HG03565 (cell line): ENCODE results near the gene PCDHB11.
"Not testable (repeated sequence)": the region's sequence is repeated elsewhere in the genome, so short reads cannot be mapped to it uniquely, and the experiment has no call there.

Experiments used
- ATAC-seq: cut with Tn5 transposase; IDR thresholded peaks from one replicate; pipeline ENCODE4 v1.9.1; 2021; ENCODE audit warnings: mild to moderate bottlenecking, moderate library complexity; ENCODE audit not compliant: unreplicated experiment

PCDHB11 gene

DNA sequence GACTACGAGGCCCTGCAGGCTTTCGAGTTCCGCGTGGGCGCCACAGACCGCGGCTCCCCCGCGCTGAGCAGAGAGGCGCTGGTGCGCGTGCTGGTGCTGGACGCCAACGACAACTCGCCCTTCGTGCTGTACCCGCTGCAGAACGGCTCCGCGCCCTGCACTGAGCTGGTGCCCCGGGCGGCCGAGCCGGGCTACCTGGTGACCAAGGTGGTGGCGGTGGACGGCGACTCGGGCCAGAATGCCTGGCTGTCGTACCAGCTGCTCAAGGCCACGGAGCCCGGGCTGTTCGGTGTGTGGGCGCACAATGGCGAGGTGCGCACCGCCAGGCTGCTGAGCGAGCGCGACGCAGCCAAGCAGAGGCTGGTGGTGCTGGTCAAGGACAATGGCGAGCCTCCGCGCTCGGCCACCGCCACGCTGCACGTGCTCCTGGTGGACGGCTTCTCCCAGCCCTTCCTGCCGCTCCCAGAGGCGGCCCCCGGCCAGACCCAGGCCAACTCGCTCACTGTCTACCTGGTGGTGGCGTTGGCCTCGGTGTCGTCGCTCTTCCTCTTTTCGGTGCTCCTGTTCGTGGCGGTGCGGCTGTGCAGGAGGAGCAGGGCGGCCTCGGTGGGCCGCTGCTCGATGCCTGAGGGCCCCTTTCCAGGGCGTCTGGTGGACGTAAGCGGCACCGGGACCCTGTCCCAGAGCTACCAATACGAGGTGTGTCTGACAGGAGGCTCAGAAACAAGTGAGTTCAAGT, 15.1 kb upstream of the PCDHB11 start:
- not testable (repeated sequence) for ATAC-seq

DNA sequence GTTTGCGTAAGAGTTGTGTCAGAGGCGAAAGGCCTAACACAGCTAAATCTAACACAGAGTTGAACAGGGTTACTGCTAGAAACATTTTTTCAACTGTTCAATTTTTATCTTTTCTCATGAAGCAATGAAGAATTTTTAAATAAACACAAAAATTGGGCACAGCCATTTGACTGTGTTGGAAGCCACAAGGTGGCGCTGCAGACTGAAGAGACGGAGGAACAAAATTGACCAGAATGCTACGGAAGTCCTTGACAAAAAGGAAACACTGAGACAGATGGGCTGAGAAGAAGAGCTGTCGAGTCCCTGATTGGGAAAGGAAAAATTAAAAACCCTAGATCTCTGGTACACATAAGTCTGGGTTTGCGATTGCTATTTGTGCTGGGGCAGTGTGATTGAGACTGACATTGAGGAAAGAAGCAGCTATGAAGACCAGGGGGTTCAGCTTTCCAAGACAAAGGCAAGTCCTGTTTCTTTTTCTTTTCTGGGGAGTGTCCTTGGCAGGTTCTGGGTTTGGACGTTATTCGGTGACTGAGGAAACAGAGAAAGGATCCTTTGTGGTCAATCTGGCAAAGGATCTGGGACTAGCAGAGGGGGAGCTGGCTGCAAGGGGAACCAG, 12.4 kb upstream of the PCDHB11 start, which contains the start of gene PCDHB9:
TSS of gene PCDHB9 (plus strand) at position 265 of the 616 bp plus-strand sequence. CDS start at position 423, 158 bp downstream.
- no peak for ATAC-seq

DNA sequence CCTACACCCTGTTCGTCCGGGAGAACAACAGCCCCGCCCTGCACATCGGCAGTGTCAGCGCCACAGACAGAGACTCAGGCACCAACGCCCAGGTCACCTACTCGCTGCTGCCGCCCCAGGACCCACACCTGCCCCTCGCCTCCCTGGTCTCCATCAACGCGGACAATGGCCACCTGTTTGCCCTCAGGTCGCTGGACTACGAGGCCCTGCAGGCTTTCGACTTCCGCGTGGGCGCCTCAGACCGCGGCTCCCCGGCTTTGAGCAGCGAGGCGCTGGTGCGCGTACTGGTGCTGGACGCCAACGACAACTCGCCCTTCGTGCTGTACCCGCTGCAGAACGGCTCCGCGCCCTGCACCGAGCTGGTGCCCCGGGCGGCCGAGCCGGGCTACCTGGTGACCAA, 10.7 kb upstream of the PCDHB11 start:
- not testable (repeated sequence) for ATAC-seq

DNA sequence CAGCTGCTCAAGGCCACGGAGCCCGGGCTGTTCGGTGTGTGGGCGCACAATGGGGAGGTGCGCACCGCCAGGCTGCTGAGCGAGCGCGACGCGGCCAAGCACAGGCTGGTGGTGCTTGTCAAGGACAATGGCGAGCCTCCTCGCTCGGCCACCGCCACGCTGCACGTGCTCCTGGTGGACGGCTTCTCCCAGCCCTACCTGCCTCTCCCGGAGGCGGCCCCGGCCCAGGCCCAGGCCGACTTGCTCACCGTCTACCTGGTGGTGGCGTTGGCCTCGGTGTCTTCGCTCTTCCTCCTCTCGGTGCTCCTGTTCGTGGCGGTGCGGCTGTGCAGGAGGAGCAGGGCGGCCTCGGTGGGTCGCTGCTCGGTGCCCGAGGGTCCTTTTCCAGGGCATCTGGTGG, 10.3 kb upstream of the PCDHB11 start:
- ATAC-seq: not testable (repeated sequence)

DNA sequence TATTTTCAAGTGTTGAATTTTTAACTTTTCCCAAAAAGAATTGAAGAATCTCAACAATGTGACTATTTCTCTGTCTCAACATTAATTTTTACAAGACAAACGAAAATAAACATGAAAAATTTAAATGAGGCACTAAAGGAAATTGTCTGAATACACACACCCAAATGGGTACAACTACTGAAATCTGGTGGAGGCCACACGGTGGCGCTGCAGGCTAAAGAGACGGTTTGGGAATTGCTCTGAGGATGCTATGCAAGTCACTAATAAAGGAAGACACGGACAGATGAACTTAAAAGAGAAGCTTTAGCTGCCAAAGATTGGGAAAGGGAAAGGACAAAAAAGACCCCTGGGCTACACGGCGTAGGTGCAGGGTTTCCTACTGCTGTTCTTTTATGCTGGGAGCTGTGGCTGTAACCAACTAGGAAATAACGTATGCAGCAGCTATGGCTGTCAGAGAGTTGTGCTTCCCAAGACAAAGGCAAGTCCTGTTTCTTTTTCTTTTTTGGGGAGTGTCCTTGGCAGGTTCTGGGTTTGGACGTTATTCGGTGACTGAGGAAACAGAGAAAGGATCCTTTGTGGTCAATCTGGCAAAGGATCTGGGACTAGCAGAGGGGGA, 7.2 kb upstream of the PCDHB11 start, which contains the start of gene PCDHB10:
TSS of gene PCDHB10 (plus strand) at position 244 of the 616 bp plus-strand sequence. CDS start at position 444, 200 bp downstream.
- no peak for ATAC-seq

DNA sequence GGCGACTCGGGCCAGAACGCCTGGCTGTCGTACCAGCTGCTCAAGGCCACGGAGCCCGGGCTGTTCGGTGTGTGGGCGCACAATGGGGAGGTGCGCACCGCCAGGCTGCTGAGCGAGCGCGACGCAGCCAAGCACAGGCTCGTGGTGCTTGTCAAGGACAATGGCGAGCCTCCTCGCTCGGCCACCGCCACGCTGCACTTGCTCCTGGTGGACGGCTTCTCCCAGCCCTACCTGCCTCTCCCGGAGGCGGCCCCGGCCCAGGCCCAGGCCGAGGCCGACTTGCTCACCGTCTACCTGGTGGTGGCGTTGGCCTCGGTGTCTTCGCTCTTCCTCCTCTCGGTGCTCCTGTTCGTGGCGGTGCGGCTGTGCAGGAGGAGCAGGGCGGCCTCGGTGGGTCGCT, 5.1 kb upstream of the PCDHB11 start:
- ATAC-seq: not testable (repeated sequence)

DNA sequence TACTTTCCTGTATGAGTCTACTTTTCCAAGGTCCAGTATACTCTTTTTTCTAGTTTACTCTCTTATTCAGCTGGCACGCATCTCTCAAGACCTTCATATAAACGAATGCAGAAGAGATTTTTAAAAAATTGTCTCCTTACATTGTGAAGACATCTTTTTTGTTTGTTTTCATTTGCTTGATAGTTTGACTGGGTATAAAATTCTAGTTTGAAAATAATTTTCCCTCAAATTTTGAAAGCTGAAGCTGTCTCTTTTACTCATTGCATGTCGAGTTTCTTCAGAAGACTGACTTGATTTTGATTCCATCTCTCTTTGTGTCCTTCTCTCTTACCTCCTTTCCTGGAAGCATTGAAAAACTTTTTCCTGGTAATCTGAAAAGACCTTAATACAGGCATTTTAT, 3.1 kb upstream of the PCDHB11 start:
- no peak for ATAC-seq

DNA sequence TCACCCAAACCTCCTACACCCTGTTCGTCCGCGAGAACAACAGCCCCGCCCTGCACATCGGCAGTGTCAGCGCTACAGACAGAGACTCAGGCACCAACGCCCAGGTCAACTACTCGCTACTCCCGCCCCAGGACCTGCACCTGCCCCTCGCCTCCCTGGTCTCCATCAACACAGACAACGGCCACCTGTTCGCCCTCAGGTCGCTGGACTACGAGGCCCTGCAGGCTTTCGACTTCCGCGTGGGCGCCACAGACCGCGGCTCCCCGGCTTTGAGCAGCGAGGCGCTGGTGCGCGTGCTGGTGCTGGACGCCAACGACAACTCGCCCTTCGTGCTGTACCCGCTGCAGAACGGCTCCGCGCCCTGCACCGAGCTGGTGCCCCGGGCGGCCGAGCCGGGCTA, 1.7 kb downstream of the PCDHB11 start:
- not testable (repeated sequence) for ATAC-seq

DNA sequence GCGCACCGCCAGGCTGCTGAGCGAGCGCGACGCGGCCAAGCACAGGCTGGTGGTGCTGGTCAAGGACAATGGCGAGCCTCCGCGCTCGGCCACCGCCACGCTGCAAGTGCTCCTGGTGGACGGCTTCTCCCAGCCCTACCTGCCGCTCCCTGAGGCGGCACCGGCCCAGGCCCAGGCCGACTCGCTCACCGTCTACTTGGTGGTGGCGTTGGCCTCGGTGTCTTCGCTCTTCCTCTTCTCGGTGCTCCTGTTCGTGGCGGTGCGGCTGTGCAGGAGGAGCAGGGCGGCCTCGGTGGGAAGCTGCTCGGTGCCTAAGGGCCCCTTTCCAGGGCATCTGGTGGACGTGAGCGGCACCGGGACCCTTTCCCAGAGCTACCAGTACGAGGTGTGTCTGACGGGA, 2.2 kb downstream of the PCDHB11 start:
- not testable (repeated sequence) for ATAC-seq

DNA sequence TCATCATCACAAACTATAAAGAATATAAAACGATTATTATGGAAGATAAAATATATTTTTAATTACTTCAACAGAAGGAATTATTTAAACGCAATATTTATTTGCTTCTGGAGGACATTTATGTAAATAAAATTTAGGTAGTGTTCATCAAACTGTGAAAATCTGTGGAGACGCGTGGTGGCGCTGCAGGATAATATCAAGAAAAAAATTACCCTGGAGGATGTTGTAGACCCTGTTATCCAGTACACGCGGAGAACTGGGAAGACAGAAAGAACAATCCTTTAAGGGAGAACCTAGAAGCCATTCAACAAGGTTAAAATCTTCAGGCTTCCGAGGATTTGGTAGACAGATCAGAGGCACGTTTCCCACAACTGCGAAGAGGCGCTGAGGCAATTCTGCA, 9.1 kb downstream of the PCDHB11 start, which contains the start of gene PCDHB12:
TSS of gene PCDHB12 (plus strand) at position 242 of the 400 bp plus-strand sequence. CDS start 189 bp downstream, outside the sequence.
- no peak for ATAC-seq

DNA sequence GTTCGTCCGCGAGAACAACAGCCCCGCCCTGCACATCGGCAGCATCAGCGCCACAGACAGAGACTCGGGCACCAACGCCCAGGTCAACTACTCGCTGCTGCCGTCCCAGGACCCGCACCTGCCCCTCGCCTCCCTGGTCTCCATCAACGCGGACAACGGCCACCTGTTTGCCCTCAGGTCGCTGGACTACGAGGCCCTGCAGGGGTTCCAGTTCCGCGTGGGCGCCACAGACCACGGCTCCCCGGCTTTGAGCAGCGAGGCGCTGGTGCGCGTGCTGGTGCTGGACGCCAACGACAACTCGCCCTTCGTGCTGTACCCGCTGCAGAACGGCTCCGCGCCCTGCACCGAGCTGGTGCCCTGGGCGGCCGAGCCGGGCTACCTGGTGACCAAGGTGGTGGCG, 10.9 kb downstream of the PCDHB11 start:
- ATAC-seq: not testable (repeated sequence)

DNA sequence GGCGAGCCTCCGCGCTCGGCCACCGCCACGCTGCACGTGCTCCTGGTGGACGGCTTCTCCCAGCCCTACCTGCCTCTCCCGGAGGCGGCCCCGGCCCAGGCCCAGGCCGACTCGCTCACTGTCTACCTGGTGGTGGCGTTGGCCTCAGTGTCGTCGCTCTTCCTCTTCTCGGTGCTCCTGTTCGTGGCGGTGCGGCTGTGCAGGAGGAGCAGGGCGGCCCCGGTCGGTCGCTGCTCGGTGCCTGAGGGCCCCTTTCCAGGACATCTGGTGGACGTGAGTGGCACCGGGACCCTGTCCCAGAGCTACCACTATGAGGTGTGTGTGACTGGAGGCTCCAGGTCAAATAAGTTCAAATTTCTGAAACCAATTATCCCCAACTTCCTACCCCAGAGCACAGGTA, 11.4 kb downstream of the PCDHB11 start:
- ATAC-seq: not testable (repeated sequence)

DNA sequence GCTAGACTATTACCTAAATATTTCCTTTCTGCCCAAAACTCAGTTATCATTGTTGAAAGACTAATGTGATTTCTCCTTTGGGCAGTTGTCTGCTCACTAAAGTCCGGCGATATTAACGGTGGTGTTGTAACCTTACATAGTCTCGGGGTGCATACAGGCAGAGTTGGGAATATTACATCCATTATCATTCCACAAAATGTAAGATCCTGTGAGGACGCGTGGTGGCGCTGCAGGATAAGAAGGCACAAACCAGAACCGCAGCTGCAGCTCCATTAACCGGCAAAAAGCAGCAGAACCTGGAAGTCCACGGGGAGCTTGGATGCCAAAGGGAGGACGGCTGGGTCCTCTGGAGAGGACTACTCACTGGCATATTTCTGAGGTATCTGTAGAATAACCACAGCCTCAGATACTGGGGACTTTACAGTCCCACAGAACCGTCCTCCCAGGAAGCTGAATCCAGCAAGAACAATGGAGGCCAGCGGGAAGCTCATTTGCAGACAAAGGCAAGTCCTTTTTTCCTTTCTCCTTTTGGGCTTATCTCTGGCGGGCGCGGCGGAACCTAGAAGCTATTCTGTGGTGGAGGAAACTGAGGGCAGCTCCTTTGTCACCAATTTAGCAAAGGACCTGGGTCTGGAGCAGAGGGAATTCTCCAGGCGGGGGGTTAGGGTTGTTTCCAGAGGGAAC, 14.4 kb downstream of the PCDHB11 start, which contains the start of gene PCDHB13:
TSS of gene PCDHB13 (plus strand) at position 264 of the 684 bp plus-strand sequence. CDS start at position 469, 205 bp downstream.
- ATAC-seq: not testable (repeated sequence)

DNA sequence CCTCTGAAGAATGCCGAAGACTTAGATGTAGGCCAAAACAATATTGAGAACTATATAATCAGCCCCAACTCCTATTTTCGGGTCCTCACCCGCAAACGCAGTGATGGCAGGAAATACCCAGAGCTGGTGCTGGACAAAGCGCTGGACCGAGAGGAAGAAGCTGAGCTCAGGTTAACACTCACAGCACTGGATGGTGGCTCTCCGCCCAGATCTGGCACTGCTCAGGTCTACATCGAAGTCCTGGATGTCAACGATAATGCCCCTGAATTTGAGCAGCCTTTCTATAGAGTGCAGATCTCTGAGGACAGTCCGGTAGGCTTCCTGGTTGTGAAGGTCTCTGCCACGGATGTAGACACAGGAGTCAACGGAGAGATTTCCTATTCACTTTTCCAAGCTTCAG, 15.2 kb downstream of the PCDHB11 start:
- ATAC-seq: not testable (repeated sequence)

DNA sequence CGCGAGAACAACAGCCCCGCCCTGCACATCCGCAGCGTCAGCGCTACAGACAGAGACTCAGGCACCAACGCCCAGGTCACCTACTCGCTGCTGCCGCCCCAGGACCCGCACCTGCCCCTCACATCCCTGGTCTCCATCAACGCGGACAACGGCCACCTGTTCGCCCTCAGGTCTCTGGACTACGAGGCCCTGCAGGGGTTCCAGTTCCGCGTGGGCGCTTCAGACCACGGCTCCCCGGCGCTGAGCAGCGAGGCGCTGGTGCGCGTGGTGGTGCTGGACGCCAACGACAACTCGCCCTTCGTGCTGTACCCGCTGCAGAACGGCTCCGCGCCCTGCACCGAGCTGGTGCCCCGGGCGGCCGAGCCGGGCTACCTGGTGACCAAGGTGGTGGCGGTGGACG, 16.1 kb downstream of the PCDHB11 start:
- not testable (repeated sequence) for ATAC-seq

DNA sequence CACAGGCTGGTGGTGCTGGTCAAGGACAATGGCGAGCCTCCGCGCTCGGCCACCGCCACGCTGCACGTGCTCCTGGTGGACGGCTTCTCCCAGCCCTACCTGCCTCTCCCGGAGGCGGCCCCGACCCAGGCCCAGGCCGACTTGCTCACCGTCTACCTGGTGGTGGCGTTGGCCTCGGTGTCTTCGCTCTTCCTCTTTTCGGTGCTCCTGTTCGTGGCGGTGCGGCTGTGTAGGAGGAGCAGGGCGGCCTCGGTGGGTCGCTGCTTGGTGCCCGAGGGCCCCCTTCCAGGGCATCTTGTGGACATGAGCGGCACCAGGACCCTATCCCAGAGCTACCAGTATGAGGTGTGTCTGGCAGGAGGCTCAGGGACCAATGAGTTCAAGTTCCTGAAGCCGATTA, 16.6 kb downstream of the PCDHB11 start:
- not testable (repeated sequence) for ATAC-seq

DNA sequence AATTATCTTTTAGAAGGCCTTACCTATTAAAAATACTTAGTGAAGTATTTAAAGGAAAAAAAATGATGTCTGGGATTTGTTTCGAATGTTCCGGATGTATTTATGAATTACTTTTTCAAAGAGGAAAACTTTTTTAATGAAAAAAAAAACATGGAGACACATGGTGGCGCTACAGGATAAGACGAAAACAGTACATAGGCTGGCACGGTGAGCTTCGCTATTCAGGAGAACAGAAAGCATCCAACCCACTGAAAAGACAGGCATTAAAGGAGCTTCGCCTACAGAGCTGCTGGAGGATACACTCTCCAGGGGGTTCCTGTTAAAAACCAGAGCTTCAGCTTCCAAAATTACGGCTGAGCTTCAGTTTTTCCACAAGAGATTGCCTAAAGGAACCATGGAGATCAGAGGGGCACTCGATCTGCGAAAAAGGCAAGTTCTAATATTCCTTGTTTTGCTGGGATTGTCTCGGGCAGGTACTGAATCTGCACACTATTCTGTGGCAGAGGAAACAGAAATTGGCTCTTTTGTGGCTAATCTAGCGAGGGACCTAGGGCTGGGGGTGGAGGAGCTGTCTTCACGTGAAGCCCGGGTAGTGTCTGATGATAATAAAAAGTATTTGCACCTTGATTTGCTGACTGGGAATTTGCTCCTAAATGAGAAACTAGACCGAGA, 23.8 kb downstream of the PCDHB11 start, which contains the start of gene PCDHB14:
TSS of gene PCDHB14 (plus strand) at position 232 of the 672 bp plus-strand sequence. CDS start at position 395, 163 bp downstream.
- no peak for ATAC-seq

DNA sequence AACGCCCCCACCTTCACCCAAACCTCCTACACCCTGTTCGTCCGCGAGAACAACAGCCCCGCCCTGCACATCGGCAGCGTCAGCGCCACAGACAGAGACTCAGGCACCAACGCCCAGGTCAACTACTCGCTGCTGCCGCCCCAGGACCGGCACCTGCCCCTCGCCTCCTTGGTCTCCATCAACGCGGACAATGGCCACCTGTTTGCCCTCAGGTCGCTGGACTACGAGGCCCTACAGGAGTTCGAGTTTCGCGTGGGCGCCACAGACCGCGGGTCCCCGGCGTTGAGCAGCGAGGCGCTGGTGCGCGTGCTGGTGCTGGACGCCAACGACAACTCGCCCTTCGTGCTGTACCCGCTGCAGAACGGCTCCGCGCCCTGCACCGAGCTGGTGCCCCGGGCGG, 25.4 kb downstream of the PCDHB11 start:
- ATAC-seq: not testable (repeated sequence)

DNA sequence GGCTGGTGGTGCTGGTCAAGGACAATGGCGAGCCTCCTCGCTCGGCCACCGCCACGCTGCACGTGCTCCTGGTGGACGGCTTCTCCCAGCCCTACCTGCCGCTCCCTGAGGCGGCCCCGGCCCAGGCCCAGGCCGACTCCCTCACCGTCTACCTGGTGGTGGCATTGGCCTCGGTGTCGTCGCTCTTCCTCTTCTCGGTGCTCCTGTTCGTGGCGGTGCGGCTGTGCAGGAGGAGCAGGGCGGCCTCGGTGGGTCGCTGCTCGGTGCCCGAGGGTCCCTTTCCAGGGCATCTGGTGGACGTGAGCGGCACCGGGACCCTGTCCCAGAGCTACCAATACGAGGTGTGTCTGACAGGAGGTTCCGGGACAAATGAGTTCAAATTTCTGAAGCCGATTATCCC, 26.0 kb downstream of the PCDHB11 start:
- not testable (repeated sequence) for ATAC-seq

DNA sequence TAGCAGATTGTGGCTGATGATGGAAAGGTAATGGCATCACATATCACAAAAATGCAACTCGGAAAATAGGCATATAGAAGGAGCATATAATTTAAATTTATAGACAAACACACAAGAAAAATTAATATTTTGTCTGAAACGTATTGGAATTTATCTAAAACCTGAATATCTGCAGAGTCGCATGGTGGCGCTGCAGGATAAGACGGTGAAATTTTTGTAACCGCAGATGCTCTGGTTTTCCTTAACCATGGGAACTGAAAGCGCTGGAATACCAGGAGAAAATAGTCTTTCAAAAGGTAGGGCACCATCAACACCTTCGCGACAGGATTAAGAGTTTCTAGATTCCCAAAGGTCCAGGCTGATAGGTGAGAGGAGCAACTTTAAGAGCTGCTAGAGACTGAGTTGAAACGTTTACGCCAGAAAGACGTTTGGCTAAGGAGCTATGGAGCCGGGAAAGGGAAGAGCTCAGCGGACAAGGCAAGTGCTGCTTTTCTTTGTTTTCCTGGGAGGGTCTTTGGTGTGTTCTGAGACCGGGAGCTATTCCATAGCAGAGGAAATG, 34.8 kb downstream of the PCDHB11 start:
- no peak for ATAC-seq
